HG03565 (cell line): ENCODE results near the gene ZBTB33.

Source experiments
- ATAC-seq: cut with Tn5 transposase; IDR thresholded peaks from one replicate; pipeline ENCODE4 v1.9.1; 2021; ENCODE audit warnings: mild to moderate bottlenecking, moderate library complexity; ENCODE audit not compliant: unreplicated experiment

Gene ZBTB33, protein sequence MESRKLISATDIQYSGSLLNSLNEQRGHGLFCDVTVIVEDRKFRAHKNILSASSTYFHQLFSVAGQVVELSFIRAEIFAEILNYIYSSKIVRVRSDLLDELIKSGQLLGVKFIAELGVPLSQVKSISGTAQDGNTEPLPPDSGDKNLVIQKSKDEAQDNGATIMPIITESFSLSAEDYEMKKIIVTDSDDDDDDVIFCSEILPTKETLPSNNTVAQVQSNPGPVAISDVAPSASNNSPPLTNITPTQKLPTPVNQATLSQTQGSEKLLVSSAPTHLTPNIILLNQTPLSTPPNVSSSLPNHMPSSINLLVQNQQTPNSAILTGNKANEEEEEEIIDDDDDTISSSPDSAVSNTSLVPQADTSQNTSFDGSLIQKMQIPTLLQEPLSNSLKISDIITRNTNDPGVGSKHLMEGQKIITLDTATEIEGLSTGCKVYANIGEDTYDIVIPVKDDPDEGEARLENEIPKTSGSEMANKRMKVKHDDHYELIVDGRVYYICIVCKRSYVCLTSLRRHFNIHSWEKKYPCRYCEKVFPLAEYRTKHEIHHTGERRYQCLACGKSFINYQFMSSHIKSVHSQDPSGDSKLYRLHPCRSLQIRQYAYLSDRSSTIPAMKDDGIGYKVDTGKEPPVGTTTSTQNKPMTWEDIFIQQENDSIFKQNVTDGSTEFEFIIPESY

DNA sequence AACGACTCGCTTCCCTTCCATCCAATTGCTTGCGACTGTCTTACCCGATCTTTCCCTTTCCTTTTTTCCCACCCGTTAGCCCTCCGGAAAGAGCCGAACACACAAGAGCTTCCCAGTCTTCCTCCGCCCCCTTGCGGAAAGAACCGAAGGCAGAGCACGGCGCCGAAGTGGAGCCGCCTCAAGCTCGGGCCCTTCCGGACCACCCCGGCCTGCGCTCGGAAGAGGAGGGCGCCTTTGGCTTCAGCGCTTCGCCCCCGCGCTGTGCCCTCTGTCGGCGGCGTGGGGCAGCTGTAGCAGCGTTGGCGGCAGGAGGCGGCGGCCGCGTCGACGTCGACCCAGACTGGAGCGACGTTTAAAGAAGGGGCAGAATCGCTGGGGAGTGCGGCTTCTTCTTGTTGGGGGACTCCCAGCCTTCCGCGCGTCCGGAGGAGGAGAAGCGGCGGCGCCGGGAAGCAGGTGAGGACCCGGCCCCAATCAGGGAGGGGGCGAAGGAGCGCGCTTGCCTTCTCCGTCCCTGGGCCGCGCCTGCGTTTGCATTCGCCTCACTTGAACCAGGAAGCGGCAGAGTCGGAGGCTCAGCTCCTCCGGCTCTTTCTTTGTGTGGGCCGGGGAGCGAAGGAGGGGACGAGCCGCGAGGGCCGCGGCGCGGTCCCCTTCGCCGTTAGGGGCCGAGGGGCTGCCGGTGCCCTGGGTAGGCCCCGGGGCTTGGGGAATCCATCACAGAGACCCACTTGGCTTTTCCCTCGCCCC, at the start of gene ZBTB33:
Gene ZBTB33, plus strand, starts transcription at position 291 of the 750 bp plus-strand sequence. CDS start 2,604 bp downstream, outside the sequence.
- ATAC-seq = peak; percentile 96

DNA sequence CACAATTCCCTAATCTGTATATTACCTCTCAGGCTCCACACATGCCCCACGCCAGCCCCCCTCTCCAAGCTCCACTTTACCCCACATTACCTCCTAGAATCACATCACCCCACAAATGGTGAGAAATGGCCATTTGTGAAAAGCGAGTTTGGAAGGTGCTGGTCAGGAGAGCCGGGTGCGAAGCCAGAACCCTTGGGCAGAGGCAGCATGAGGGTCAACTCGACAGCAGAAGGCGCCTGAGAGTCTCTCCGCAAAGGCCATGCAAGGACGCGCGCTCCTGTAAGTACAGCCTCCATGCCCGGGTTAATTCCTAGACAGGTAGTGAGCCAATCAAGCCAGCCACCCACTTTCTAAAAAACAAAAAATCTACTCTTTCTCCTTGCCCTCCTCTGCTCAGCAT, 49.8 kb upstream of the ZBTB33 start:
- ATAC-seq = no peak

DNA sequence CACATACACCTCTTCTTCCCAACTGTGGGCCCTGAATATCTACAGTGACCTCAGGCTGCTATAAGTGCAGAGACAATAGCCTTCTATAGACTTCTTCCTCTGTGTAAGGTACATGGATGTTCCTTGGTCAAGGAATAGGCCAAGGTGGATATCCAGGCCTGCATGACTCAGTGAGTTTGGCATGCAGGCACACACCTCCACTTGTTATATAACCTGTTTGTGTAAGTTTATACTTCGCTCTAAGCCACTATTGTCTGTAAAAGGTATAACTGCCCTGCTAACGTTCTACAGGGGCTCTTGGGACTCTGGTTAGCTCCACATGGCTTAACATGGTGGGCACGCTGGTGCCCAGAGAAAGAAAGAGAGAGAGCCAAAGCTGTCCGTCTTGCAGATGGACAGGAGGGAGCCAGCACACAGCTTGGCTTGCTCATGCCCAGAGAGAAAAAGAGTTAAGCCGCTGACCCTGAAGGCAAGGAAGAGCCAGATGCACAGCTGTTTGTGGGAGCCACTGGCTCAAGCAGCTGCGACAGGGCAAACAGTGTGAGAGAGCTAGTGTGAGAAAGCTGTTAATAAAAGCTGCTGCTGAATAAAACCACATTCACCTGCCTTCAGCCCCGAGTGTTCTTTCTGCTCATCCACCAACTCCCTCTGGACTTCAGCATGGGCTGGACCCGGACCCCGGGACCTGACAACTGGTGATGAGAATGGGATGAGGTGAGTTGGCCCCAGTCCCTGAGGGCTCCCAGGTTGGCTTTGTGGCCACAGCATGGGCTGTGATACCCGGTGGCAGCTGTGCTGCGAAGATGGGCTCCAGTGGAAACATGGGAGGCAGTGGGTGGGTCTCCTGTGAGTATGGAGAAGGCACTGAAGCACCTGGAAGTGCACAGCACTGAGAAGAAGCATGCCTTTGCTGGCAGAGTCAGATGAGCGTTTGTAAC, 44.5 kb upstream of the ZBTB33 start:
- no peak for ATAC-seq

DNA sequence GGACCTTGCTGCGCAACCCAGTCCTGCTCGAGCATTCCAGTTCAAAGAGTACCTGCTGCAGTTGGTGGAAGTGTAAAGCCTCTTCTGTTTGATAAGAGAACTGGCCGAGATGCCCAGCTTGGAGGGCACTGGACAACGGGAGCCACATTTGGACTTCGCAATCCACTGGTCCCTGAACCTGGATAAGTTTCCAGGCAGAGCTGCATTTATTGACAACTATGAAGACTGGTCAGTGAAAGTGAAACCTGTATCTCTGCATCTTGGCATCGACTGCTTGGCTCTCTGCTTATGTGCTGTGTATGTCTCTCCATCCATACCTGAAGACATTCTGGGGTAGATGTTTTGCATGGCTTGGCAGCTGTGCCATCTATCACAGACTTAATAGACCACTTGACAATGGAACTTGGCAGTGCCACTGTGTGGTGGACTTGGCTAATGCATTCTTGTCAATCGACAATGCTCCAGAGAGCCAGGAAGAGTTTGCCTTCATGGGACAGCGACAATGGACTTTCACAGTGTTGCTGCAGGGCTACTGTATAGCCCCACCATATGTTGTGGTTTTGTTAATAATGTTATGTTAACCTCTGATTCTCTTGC, 43.5 kb upstream of the ZBTB33 start:
- ATAC-seq = no peak

DNA sequence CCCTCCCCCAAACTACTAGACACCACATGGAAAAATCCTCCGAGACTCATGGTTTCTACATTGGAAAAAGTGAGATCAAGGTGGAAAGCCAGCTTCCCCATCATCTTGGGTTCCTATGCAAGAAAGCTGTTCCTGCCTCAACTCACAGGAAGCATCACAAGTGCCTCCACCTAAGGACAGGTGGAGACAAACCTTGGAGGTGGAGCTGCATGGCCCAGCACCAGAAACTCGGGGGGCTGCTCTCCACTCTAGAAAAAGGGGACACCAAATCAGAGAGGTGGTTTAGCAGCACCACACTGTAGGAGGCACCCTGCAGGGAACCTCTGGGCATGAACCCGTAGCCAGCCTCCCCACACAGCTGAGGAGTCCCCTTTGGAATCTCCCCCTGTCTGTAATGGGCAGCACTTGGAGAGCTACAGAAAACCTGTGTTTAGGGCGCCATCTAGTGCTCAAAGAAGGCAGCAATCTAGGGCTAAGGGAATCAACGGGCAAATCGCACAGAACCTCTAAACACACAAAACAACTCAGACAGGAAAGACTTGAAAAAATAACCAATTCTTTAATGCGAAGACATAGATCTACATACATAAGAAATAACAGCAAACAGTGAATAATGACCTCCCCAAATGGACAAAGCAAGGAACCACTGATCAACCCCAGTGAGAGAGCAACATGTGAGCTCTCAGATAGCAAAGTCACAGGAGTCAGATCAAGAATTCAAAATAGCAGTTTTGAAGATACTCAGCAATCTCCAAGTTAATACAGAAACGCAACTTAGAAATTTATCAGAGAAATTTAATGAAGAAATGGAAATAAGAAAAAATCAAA, 37.0 kb upstream of the ZBTB33 start:
- no peak for ATAC-seq

DNA sequence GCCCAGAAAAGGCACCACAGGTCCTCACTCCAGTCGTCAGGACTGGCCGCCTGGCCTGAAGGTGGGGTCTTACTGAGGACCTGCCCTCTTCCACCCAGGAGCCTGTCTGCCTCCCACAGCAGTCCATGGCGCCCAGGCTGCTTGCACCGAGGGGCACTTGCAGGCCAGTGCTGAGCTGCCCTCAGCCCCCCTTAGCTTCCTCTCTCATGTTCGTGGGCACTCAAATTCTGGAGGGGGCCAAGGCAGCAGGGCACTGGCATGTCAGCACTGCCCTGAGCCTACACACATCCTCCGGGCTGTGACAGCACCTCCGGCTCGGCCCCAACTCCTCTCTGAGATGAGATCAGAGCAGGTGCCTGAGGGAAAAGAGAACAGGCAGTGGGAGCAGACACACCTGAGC, 27.2 kb upstream of the ZBTB33 start:
- ATAC-seq = no peak

DNA sequence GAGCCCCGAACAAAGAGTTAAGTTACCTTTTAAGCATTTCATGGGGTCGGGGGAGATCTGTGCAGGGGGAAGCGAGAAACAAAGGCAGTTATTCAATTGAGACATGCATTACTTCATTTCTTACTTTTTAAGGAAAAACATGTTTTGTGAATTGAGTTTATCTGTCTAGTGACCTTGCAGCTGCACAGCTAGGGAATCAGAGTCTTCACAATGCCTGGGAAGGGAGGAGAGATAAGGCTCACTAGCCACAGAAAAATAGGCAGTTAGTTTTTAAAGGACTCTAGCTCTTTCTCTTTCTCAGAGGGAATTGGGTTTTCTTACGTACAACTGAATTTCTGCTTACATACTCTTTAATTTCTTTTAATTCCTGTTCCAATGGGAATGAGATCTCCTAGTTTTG, 26.2 kb upstream of the ZBTB33 start:
- ATAC-seq = no peak

DNA sequence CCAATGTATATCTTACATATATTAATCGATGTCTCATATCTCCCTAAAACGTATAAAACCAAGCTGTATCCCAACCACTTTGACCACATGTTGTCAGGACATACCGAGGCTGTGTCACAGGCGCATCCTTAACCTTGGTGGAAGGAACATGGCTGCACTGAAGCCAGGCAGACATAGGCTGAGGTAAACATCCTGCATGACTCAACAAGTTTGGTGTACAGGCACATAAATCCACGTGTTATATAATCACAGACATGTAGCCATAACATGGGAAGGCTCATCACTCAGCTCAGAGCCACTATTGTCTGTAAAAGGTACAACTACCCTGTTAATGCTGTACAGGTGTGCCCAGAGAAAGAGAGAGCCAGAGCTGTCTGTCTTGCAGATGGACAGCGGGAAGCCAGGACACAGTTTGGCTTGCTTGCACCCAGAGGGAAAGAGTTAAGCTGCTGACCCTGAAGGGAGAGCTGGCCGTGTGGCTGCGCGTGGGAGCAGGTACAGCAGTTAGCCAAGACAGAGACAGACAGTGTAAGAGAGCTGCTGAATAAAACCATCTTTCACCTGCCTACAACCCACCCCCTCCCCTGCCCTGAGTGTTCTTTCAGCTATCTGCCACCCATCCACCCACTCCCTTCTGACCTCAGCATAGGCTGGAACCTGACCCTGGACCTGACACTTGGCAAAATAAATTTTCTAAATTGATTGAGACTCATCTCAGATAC, 22.3 kb upstream of the ZBTB33 start:
- no peak for ATAC-seq

DNA sequence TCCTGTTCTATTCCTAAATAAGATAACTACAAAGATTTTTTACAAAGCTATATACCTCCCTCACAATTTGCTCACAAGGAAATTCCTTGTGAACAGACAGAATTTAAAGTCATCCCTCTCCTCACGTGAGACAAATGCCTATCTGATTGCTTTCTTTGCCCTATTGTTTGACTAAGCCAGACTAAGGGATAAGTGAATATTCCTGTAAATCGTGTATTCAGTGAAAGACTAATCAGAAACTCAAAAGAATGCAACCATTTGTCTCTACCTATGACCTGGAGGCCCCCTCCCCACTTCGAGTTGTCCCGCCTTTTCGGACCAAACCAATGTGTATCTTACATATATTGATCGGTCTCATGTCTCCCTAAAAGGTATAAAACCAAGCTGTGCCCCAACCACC, 15.3 kb upstream of the ZBTB33 start:
- no peak for ATAC-seq

DNA sequence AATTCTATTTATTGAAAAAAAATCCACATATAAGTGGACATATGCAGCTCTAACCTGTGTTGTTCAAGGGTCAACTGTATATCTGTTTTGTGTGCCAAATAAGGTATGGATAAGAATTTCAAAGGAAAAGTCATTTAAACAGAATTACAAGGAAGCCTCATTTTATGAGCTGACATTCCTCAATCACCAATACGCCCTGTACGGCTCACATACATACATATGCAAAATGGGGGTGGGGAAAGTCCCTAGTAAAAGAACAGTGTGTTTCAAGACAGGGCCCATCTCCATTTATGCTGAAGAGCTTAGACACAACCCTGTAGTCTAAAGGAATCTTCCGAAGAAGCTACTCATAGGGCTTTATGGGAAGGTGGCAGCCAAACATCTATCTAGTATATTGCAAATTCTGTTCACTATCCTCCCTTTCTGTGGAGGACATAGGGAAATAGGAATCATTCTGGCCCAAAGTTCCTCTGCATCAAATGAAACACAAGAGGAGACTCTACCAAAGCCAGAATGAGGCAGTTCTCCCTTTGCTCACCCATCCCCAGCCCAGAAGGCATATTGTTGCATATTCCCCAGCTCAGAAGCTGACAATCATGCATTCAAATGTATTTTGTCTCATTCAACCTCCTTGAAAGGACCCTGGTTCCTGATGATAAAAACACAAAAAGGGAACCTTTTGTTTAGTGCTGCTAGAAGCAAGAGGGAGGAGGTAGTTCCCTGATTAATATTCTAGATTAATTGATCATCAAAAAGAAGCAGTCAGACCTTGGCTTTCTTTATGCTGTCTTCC, 13.7 kb upstream of the ZBTB33 start:
- ATAC-seq = no peak

DNA sequence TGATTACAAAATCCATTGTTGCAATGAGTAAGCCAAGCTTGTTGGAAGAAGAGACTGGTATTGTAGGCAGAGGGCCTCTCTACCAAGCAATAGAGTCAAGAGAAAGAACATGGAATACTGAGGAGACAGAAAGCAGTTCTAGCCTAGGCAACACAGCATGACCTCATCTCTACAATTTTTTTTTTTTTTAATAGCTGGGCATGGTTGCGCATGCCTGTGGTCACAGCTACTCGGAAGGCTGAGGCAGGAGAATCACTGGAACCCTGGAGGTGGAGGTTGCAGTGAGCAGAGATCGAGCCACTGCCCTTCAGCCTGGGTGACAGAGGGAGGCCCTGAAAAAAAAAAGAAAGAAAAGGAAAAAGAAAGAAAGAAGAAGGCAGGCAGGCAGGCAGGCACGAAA, 11.7 kb upstream of the ZBTB33 start:
- ATAC-seq = no peak

DNA sequence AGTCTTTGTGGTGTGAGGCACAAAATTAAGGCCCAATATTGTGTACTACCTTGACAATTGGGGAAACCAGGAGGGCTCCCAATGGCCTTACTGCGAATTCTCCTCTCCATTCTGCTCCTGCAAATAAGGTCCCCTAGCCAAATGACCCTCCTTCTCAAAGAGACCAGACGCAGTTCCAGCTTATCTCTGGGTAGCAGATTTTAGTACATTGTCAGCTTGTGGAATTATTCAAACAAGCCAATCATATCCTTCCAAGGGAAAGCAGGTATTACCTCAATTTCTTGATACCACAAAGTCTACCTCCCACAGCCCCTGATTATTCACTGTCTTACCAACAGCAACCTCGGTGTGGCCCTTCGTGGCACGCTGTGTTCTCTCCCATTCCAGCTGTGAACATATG, 7.8 kb upstream of the ZBTB33 start:
- no peak for ATAC-seq

DNA sequence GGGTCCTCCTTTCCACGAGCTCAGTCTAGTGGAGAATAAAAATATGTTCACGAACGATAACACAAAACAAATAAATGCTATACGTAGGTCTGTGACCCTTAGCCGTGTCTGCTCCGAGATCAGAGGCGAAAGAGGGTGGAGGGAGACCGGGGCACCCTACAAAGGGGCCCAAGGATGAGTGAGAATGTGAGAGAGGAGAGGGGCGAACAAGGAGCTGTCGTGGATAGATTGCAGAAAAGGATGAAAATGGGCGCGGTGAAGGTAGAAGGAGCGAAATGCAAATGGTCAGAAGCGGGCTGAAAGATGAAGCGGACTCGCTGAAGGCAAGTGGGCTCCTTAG, 6.2 kb upstream of the ZBTB33 start:
- ATAC-seq = peak; percentile 18

DNA sequence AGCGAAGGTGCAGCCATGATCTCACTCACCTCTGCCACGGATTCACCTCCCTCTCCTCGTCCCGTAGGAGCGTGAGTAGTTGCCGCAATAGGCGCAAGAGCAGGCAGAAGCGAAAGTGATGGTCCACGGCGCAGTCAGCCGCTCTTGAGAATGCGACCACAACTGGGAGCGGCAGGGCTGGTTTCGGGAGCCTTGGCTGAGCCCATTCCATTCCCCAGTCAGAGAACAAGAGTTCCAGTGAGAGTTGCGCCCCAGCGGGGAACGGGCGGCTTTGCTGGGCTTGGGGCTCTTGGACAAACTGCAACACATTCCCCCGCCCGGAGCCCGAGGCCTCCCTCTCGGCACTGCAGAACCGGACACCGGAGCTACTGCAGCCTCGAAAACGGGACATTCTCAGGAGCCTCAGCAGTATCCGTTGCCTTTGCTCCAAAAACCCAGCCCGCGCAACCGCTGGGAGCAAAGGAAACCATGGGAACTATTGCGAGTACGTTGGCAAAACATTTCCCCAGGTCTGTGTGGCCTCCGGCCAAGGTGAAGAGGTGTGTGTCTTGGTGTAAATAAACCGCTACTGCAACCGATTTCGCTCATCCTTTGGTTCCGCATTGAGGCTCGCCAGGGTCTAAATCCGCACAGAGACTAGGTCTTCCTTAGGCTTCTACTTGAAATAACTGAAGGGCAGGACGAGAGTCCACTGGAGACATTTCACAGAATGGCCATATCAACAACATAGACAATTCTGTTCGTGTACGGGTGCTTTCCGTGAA, 5.7 kb upstream of the ZBTB33 start:
- ATAC-seq = peak; percentile 71

DNA sequence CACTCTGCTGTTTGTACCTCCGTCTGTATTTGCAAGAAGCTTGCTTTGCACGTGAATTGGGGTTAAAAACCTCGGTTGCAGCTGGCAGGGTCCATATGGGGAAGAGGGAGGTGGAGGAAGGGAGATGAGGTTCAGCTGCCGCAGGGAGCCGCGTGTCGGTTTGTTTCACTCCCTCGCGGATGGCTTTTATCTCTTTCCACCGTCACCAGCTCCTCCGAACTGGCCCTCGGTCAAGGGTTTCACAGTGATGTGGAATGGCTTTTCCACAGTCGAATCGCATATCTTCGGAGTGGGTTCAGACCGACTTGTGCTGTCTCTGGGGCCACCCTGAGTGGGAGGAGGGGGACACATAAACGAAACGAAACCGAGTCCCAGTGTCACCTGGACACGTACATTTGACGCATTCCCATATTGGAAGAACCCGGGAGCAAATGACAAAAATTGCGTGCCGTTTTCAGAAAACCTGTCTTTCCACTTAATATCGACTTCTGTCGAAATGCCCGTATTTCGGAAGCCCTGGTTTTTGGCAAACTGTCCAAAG, 929 bp downstream of the ZBTB33 start:
- no peak for ATAC-seq

DNA sequence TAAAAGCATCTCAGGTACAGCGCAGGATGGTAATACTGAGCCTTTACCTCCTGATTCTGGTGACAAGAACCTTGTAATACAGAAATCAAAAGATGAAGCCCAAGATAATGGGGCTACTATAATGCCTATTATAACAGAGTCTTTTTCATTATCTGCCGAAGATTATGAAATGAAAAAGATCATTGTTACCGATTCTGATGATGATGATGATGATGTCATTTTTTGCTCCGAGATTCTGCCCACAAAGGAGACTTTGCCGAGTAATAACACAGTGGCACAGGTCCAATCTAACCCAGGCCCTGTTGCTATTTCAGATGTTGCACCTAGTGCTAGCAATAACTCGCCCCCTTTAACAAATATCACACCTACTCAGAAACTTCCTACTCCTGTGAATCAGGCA, 3.2 kb downstream of the ZBTB33 start:
- ATAC-seq = no peak

DNA sequence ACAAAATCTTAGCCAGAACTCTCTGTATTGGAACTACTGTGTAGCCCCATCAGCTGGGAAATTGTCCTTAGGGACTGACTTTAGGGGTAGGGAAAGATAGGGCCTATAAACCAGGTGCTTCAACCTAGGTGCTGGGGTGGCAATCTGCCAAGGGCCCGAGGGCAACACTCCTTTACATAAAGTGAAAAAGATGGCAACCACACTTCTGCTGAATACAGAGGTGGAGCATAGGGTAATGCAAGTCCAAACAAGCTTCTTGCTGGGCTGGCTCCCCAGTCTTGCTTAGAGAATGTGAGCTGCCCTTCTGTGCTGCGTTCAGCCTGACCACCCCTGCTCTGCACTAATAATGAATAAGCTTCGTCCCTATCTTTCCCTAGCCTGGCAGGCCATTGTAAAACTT, 9.8 kb downstream of the ZBTB33 start:
- no peak for ATAC-seq
